K562 (cell line): ENCODE results near the gene SQOR. TPM values are rescaled to one million over a fixed set of nuclear protein-coding genes. Genes with fewer than 3 reads are reported as not detected.

ENCODE experiments used
- ATAC-seq: fragments of 200-7000 bp; cut with Tn5 transposase; 3 replicates; pipeline ENCODE4 v1.9.1; 2020; ENCODE audit warnings: moderate library complexity
- BruUV-seq: library from RNA; stranded (reverse); fragments of 400-500 nt; replicated peaks from 2 replicates; lab custom pipeline; 2021; lab: Mats Ljungman, UMichigan
- CTCF ChIA-PET: fragments of 300-600 bp; formaldehyde crosslinking; extraction: SDS; loops from one replicate; lab custom pipeline; 2021; ENCODE audit warnings: low intra/inter-chr PET ratio; lab: Yijun Ruan, JAX
- POLR2A ChIA-PET: fragments of 300-600, 350-650 bp; sonication (Branson Sonifier 250); formaldehyde crosslinking; extraction: SDS; loops from one replicate; lab custom pipeline; 2021; ENCODE audit warnings: antibody characterized with exemption, inconsistent platforms; lab: Yijun Ruan, JAX
- DNase-seq, 4 experiments: peaks; one replicate each; pipeline versions ENCODE4 v3.0.0 to v3.0.0-alpha.2; 2011 to 2018; ENCODE audit warnings: low spot score in 3 of 4, mixed read lengths in 3 of 4; ENCODE audit errors: extremely low read depth in 1 of 4
- FAIRE-seq: peaks from 2 replicates; lab custom pipeline; 2011; peaks lifted over from hg19 to GRCh38; lab: Jason Lieb, UNC
- H2AFZ ChIP-seq: 2 replicates; pipeline ENCODE4 v1.6.0; 2011; ENCODE audit warnings: low read depth, low read length, control low read depth, inconsistent platforms
- H3K27ac ChIP-seq: fragments of 200-600 bp; 3 replicates; pipeline ENCODE4 v1.8.0; 2011; ENCODE audit warnings: low read depth, mild to moderate bottlenecking, control low read depth, inconsistent platforms, low read length, moderate library complexity, mixed read lengths; ENCODE audit errors: extremely low read depth
- H3K27me3 ChIP-seq, 2 experiments: fragments of 300-600 bp in 1 of 2; 2 replicates in 1 of 2; 3 replicates in 1 of 2; pipeline versions ENCODE4 v1.6.0 to v1.8.0; 2011; ENCODE audit warnings: inconsistent platforms in 2 of 2, low read length in 2 of 2, mild to moderate bottlenecking in 1 of 2, mixed read lengths in 1 of 2, moderate library complexity in 1 of 2; ENCODE audit not compliant: control insufficient read depth in 2 of 2, insufficient read depth in 2 of 2
- H3K36me3 ChIP-seq: fragments of 300-600 bp; 3 replicates; pipeline ENCODE4 v1.8.0; 2011; ENCODE audit warnings: mild to moderate bottlenecking, low read length, inconsistent platforms; ENCODE audit not compliant: control insufficient read depth, insufficient read depth
- H3K4me1 ChIP-seq, 2 experiments: fragments of 200-600 bp in 1 of 2; replicated peaks in 1 of 2; 2 replicates in 1 of 2; 3 replicates in 1 of 2; pipeline versions ENCODE4 v1.5.1 to v1.8.0; 2011; ENCODE audit warnings: inconsistent platforms in 2 of 2, low read length in 2 of 2, mild to moderate bottlenecking in 1 of 2, mixed read lengths in 1 of 2, moderate library complexity in 1 of 2; ENCODE audit not compliant: control insufficient read depth in 2 of 2, insufficient read depth in 2 of 2
- H3K4me2 ChIP-seq: 2 replicates; pipeline ENCODE4 v1.6.1; 2011; ENCODE audit warnings: low read length, control low read depth, inconsistent platforms, mixed read lengths; ENCODE audit not compliant: insufficient read depth
- H3K4me3 ChIP-seq: fragments of 200-600 bp; sonication (generic), shearing (Covaris generic); 2 replicates; pipeline ENCODE4 v1.5.1; 2016; ENCODE audit warnings: control low read depth, inconsistent platforms
- H3K79me2 ChIP-seq: fragments of 200-600 bp; 3 replicates; pipeline ENCODE4 v1.8.0; 2011; ENCODE audit warnings: low read length, inconsistent platforms; ENCODE audit not compliant: control insufficient read depth, insufficient read depth
- H3K9ac ChIP-seq, 2 experiments: 2 replicates each; pipeline versions ENCODE4 v1.6.0 to v1.6.1; 2011; ENCODE audit warnings: low read depth in 2 of 2, low read length in 2 of 2, control low read depth in 1 of 2, inconsistent platforms in 1 of 2, mild to moderate bottlenecking in 1 of 2, mixed read lengths in 1 of 2; ENCODE audit not compliant: insufficient read depth in 1 of 2
- H3K9me1 ChIP-seq: one replicate; pipeline ENCODE4 v1.6.0; 2011; ENCODE audit warnings: inconsistent platforms, mild to moderate bottlenecking, low read length, moderate library complexity; ENCODE audit not compliant: control insufficient read depth, insufficient read depth
- H3K9me3 ChIP-seq: replicated peaks from 2 replicates; pipeline ENCODE4 v1.5.1; 2011; ENCODE audit warnings: low read depth, low read length, inconsistent platforms; ENCODE audit not compliant: control insufficient read depth, insufficient read depth
- H4K20me1 ChIP-seq: replicated peaks from 2 replicates; pipeline ENCODE4 v1.6.1; 2011; ENCODE audit warnings: low read length, inconsistent platforms, mixed read lengths; ENCODE audit not compliant: control insufficient read depth, insufficient read depth
- CEBPB ChIP-seq: fragments of 450-650 bp; IDR thresholded peaks from 2 replicates; pipeline ENCODE4 v1.6.1; 2016; ENCODE audit warnings: missing genetic modification characterization, missing compliant biosample characterization
- FOXK2 ChIP-seq, 2 experiments: fragments of 450-650 bp; IDR thresholded peaks in 1 of 2; conservative IDR thresholded peaks in 1 of 2; 2 replicates each; pipeline ENCODE4 v1.6.1; 2016; ENCODE audit warnings: low read depth in 2 of 2, mild to moderate bottlenecking in 1 of 2
- MEIS2 ChIP-seq: fragments of 450-650 bp; IDR thresholded peaks from 2 replicates; pipeline ENCODE4 v1.6.1; 2014; ENCODE audit warnings: mild to moderate bottlenecking; ENCODE audit not compliant: partially characterized antibody
- MNT ChIP-seq, 2 experiments: fragments of 450-650 bp; conservative IDR thresholded peaks; 2 replicates each; pipeline ENCODE4 v1.6.1; 2017; ENCODE audit warnings: mild to moderate bottlenecking in 2 of 2, moderate library complexity in 2 of 2
- WGBS: fragments of 100-300 bp; shearing (Covaris generic); methylation state at CpG from one replicate; pipeline ENCODE4 v1.1.6; 2016; ENCODE audit warnings: low coverage, mixed read lengths; ENCODE audit not compliant: insufficient coverage; ENCODE audit errors: missing lambda C conversion rate; 5-methylcytosine and 5-hydroxymethylcytosine counted together
- in situ Hi-C: fragments of 300-500 bp; cut with MboI; formaldehyde crosslinking; loops from 4 replicates; pipeline ENCODE4 v1.15.0; 2018; ENCODE audit warnings: inconsistent platforms, mixed read lengths
- intact Hi-C: fragments of 100-400 bp; cut with micrococcal nuclease; formaldehyde crosslinking; loops from 2 replicates; pipeline ENCODE4 v1.14.2; 2022
- polyA plus RNA-seq, 8 experiments: library from polyadenylated mRNA; depleted of rRNA in 4 of 8; stranded (reverse) in 5 of 8; unstranded in 3 of 8; fragments of >200 nt; fragmentation: Nextera tagmentation in 2 of 8; fragmentation: Illumina TruSeq in 1 of 8; extraction: Ambion mirVana in 2 of 8; extraction: Trizol in 1 of 8; gene quantifications; 2 replicates each; pipeline versions ENCODE4 v1.2.1 to v1.2.3, GENCODE V29; 2011 to 2014; ENCODE audit warnings: inconsistent platforms in 1 of 8, missing spikeins in 1 of 8
- total RNA-seq, 7 experiments: library from RNA; depleted of rRNA in 6 of 7; stranded (reverse); fragments of >200 nt in 6 of 7; fragmentation: Illumina TruSeq in 2 of 7; extraction: Trizol in 2 of 7; gene quantifications; 2 replicates each; pipeline versions ENCODE4 v1.2.1 to v1.2.3, GENCODE V29; 2011 to 2021; ENCODE audit warnings: low replicate concordance in 1 of 7
- TF ChIP-seq, protein P1 (sequence below): fragments of 450-650 bp; IDR thresholded peaks from 2 replicates; pipeline ENCODE4 v1.6.1; 2016

SQOR gene
- total and polyA plus RNA-seq, 9 of the 15 experiments (the other 6 are each of a cell fraction or from before 2014, with no cell fraction given), result 0.32 to 1.6 (median 1.1) TPM

DNA sequence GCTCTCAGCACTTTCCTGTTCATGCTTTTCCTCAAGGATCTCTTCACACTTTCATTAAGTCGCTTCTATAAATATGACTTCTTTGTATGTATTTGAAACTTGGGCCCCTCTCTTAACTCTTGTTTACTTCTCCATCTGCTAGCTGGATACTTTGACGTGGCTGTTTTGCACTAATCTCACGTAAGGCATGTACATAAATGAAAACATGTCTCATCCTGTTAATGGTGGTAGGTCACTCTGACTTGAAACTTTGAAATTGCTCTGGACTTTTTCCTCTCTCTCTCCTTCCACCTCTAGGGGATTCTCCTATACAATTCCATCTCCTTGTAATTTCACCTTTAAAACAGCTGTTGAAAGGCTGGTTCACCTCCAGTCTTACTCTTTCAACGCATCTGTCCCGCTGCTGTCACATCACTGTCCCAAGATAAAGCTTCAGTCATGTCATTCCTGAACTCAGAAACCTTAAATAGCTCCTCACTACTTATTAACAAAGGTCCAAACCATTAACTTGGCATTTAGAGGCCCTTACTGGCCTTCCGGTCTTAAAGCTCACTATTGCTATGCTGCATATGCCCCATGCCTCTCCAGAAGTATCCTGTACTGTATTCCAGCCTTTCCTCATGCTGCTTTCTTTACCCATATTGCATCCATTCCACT is 46.5 kb upstream of the SQOR start:
- ChIA-PET POLR2A (interaction anchor here (0.6 to 2.3 kb wide), 8 partner anchors 9 to 89 kb away, joined by 3 to 11 read pairs (median 4); no protein-coding TSS in a partner anchor), CTCF (interaction anchor here (0.6 kb wide), 1 partner anchor 421 kb away, joined by 3 read pairs; no protein-coding TSS in a partner anchor)
- peak in 1 of 2 experiments; percentile 59; a peak in 3 of 4 replicates for TF ChIP-seq FOXK2 (conservative IDR thresholded peaks at IDR 0.05 in 1 of 2, IDR thresholded peaks at IDR 0.05 in 1 of 2; ENCODE audit: low read depth in 2 of 2)
- TF ChIP-seq, protein P1, sequence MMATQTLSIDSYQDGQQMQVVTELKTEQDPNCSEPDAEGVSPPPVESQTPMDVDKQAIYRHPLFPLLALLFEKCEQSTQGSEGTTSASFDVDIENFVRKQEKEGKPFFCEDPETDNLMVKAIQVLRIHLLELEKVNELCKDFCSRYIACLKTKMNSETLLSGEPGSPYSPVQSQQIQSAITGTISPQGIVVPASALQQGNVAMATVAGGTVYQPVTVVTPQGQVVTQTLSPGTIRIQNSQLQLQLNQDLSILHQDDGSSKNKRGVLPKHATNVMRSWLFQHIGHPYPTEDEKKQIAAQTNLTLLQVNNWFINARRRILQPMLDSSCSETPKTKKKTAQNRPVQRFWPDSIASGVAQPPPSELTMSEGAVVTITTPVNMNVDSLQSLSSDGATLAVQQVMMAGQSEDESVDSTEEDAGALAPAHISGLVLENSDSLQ, result peak; percentile 41; the same call in 1 of the 2 replicates
- no peak for TF ChIP-seq CEBPB
- peak; percentile 16 for TF ChIP-seq MEIS2
- TF ChIP-seq MNT (conservative IDR thresholded peaks at IDR 0.05), result 0 out of 4 replicates have a peak, but pooled peaks of 1 of the 2 experiments have one; percentile 19
- H3K79me2 ChIP-seq, result peaks cover 73% of the 10 kb centered on the region
- no peak overlapping the region; the same call in 1 of the 2 replicates for H2AFZ ChIP-seq
- in situ Hi-C loops, result no loop called here
- ATAC-seq (no peak), DNase-seq (no peak), FAIRE-seq (no peak)
- H3K4me1 ChIP-seq, result peaks cover 0 to 17% of the 10 kb centered on the region in 2 experiments; a peak in 3 of 5 replicates
- H3K4me3 ChIP-seq, result peak overlapping the region; percentile 80
- peak overlapping the region; percentile 70 to 98 for H3K9ac ChIP-seq
- H3K36me3 ChIP-seq, result peaks cover 19% of the 10 kb centered on the region; the same call in 1 of the 3 replicates
- no peaks in the 10 kb centered on the region for H3K9me1 ChIP-seq
- no peaks in the 10 kb centered on the region for H3K27me3 ChIP-seq
- no TSS peak for BruUV-seq
- intact Hi-C loops, result loop anchor here (5.0 kb wide), 1 partner anchor 66 kb away; the partner anchor contains the start of gene SLC30A4
- no peaks in the 10 kb centered on the region for H4K20me1 ChIP-seq
- H3K4me2 ChIP-seq, result peak overlapping the region; percentile 90
- H3K27ac ChIP-seq, result peak overlapping the region; percentile 93
- H3K9me3 ChIP-seq, result no peaks in the 10 kb centered on the region
- WGBS, result 2% methylated on average over 6 of the region's 6 CpGs
